Urinary bladder (tissue), 4 donors: ENCODE measurements around the gene CLEC17A. TPM values are rescaled to one million over a fixed set of nuclear protein-coding genes. Genes with fewer than 3 reads are reported as not detected.
A peak's percentile ranks its signal among the peaks of the same experiment; 100 is the strongest.
"Not testable (repeated sequence)": the region's sequence is repeated elsewhere in the genome, so short reads cannot be mapped to it uniquely, and the experiment has no call there.

Source experiments
- DNase-seq: peaks from one replicate; pipeline ENCODE4 v3.0.0-alpha.2; 2015; ENCODE audit errors: extremely low spot score
- H3K27ac ChIP-seq: one replicate; pipeline ENCODE4 v1.5.1; 2013; ENCODE audit warnings: low read depth, mild to moderate bottlenecking, moderate library complexity
- H3K36me3 ChIP-seq: one replicate; pipeline ENCODE4 v1.6.1; 2013; ENCODE audit warnings: mild to moderate bottlenecking, moderate library complexity; ENCODE audit not compliant: insufficient read depth
- H3K4me1 ChIP-seq: one replicate; pipeline ENCODE4 v1.6.1; 2013; ENCODE audit warnings: mild to moderate bottlenecking, moderate library complexity; ENCODE audit not compliant: insufficient read depth
- H3K4me3 ChIP-seq: one replicate; pipeline ENCODE4 v1.5.1; 2013; ENCODE audit warnings: low read depth, low read length
- WGBS: extraction: QIAGEN DNeasy Blood & Tissue Kit; methylation state at CpG from one replicate; pipeline ENCODE4 v1.1.7; 2013; 5-methylcytosine and 5-hydroxymethylcytosine counted together
- polyA plus RNA-seq: library from polyadenylated mRNA; stranded (reverse); fragments of 200-250 nt; gene quantifications from one replicate; pipeline ENCODE4 v1.2.3, GENCODE V29; 2013
- total RNA-seq: library from RNA; depleted of rRNA; stranded (reverse); fragments of >200 nt; gene quantifications from one replicate; pipeline ENCODE4 v1.2.3, GENCODE V29; 2014
- donor health status: healthy with polysubstance abuse.
- donor health status: healthy.

The CLEC17A gene
- total and polyA plus RNA-seq, 2 donors: 0.21 TPM; not detected in 1

GRCh38 chr19:14563989-14564651, 18.8 kb upstream of the CLEC17A start:
- no peak overlapping the region for H3K4me3 ChIP-seq
- 71% methylated on average over 33 of the region's 33 CpGs for WGBS
- peaks cover 4% of the 10 kb centered on the region for H3K4me1 ChIP-seq
- no peak overlapping the region for H3K27ac ChIP-seq
- H3K36me3 ChIP-seq: no peaks in the 10 kb centered on the region
- no peak for DNase-seq

- not testable (repeated sequence) for H3K4me3 ChIP-seq, H3K4me1 ChIP-seq, DNase-seq, H3K36me3 ChIP-seq, H3K27ac ChIP-seq
- 77% methylated on average over 22 of the region's 22 CpGs for WGBS
Observed at GRCh38 chr19:14564652-14565297, 18.1 kb upstream of the CLEC17A start.

- Histone ChIP-seq H3K4me1 (peaks cover 4% of the 10 kb centered on the region), H3K27ac (no peak overlapping the region), H3K4me3 (no peak overlapping the region), H3K36me3 (no peaks in the 10 kb centered on the region)
- DNase-seq: no peak
- WGBS: 90% methylated on average over 22 of the region's 22 CpGs
Observed at GRCh38 chr19:14565298-14565679, 17.6 kb upstream of the CLEC17A start.

- WGBS: 86% methylated on average over 26 of the region's 31 CpGs
- H3K4me3 ChIP-seq: no peak overlapping the region
- no peaks in the 10 kb centered on the region for H3K36me3 ChIP-seq
- H3K4me1 ChIP-seq: peaks cover 4% of the 10 kb centered on the region
- no peak for DNase-seq
- H3K27ac ChIP-seq: no peak overlapping the region
Observed at GRCh38 chr19:14565765-14566711, 16.8 kb upstream of the CLEC17A start.

- no peaks in the 10 kb centered on the region for H3K36me3 ChIP-seq
- H3K4me3 ChIP-seq: no peak overlapping the region
- H3K27ac ChIP-seq: no peak overlapping the region
- DNase-seq: no peak
- 81% methylated on average over 18 of the region's 18 CpGs for WGBS
- peaks cover 1% of the 10 kb centered on the region for H3K4me1 ChIP-seq
Observed at GRCh38 chr19:14566712-14567077, 16.2 kb upstream of the CLEC17A start.

GRCh38 chr19:14567079-14567478, 15.8 kb upstream of the CLEC17A start:
- no peak for DNase-seq
- Histone ChIP-seq H3K27ac (no peak overlapping the region), H3K4me3 (no peak overlapping the region), H3K36me3 (no peaks in the 10 kb centered on the region), H3K4me1 (no peaks in the 10 kb centered on the region)
- 78% methylated on average over 11 of the region's 11 CpGs for WGBS

GRCh38 chr19:14570864-14571527, 11.9 kb upstream of the CLEC17A start:
- Histone ChIP-seq H3K4me1 (no peaks in the 10 kb centered on the region), H3K4me3 (peak overlapping the region; percentile 75), H3K36me3 (no peaks in the 10 kb centered on the region), H3K27ac (no peak overlapping the region)
- WGBS: 41% methylated on average over 22 of the region's 22 CpGs
- DNase-seq: no peak

GRCh38 chr19:14571695-14572490, 11.0 kb upstream of the CLEC17A start, which contains the start of gene NDUFB7:
Gene NDUFB7, minus strand, starts transcription at chr19:14572066. Its CDS starts 66 bp downstream, at chr19:14572000.
- Histone ChIP-seq H3K36me3 (no peaks in the 10 kb centered on the region), H3K4me3 (peak within 1 kb of the TSS; percentile 75), H3K27ac (peak within 1 kb of the TSS; percentile 43), H3K4me1 (no peaks in the 10 kb centered on the region)
- WGBS: 3% methylated on average over 40 of the region's 40 CpGs
- DNase-seq: peak; percentile 83

GRCh38 chr19:14575428-14575980, 7.4 kb upstream of the CLEC17A start:
- Histone ChIP-seq H3K27ac (no peak overlapping the region), H3K4me1 (no peaks in the 10 kb centered on the region), H3K4me3 (no peak overlapping the region), H3K36me3 (no peaks in the 10 kb centered on the region)
- WGBS: 88% methylated on average over 6 of the region's 6 CpGs
- DNase-seq: no peak

- H3K36me3 ChIP-seq: no peaks in the 10 kb centered on the region
- H3K4me1 ChIP-seq: no peaks in the 10 kb centered on the region
- H3K4me3 ChIP-seq: no peak overlapping the region
- no peak for DNase-seq
- no peak overlapping the region for H3K27ac ChIP-seq
- 81% methylated on average over 8 of the region's 8 CpGs for WGBS
Observed at GRCh38 chr19:14576363-14576762, 6.5 kb upstream of the CLEC17A start.

- H3K4me1 ChIP-seq: no peaks in the 10 kb centered on the region
- WGBS: 77% methylated on average over 5 of the region's 5 CpGs
- no peak for DNase-seq
- no peaks in the 10 kb centered on the region for H3K36me3 ChIP-seq
- no peak overlapping the region for H3K27ac ChIP-seq
- no peak overlapping the region for H3K4me3 ChIP-seq
Observed at GRCh38 chr19:14577264-14577663, 5.6 kb upstream of the CLEC17A start.

- WGBS: 43% methylated on average over 6 of the region's 6 CpGs
- Histone ChIP-seq H3K4me3 (no peak overlapping the region), H3K27ac (no peak overlapping the region), H3K36me3 (no peaks in the 10 kb centered on the region), H3K4me1 (no peaks in the 10 kb centered on the region)
- DNase-seq: no peak
Observed at GRCh38 chr19:14577885-14578427, 4.9 kb upstream of the CLEC17A start.
